WERI-Rb-1 (cell line): ENCODE data around the gene IGSF23.
"Not testable (repeated sequence)": the region's sequence is repeated elsewhere in the genome, so short reads cannot be mapped to it uniquely, and the experiment has no call there.

Experiments
- DNase-seq: peaks from one replicate; pipeline ENCODE4 v3.0.0-alpha.2; 2020
- H3K27ac ChIP-seq: fragments of 250-450 bp; sonication (Bioruptor Pico); 2 replicates; pipeline ENCODE4 v1.5.1; 2020; ENCODE audit warnings: mild to moderate bottlenecking, moderate library complexity
- H3K27me3 ChIP-seq: fragments of 250-450 bp; sonication (Bioruptor Pico); 2 replicates; pipeline ENCODE4 v1.5.1; 2021; ENCODE audit warnings: mild to moderate bottlenecking, low read depth, moderate library complexity; ENCODE audit not compliant: insufficient read depth, severe bottlenecking
- H3K36me3 ChIP-seq: fragments of 250-450 bp; sonication (Bioruptor Pico); 2 replicates; pipeline ENCODE4 v1.5.1; 2020; ENCODE audit warnings: mild to moderate bottlenecking, moderate library complexity
- H3K4me3 ChIP-seq: 2 replicates; pipeline ENCODE4 v1.5.1; 2011; ENCODE audit warnings: low read depth, mild to moderate bottlenecking, control low read depth, low read length
- H3K9me3 ChIP-seq: fragments of 250-450 bp; sonication (Bioruptor Pico); 2 replicates; pipeline ENCODE4 v1.5.1; 2021; ENCODE audit warnings: mild to moderate bottlenecking, moderate library complexity; ENCODE audit not compliant: severe bottlenecking
- TF ChIP-seq, protein P1 (sequence below): IDR thresholded peaks from 2 replicates; pipeline ENCODE4 v1.5.1; 2011; ENCODE audit warnings: low read depth, mild to moderate bottlenecking, control low read depth, inconsistent platforms, low read length

IGSF23 gene

DNA sequence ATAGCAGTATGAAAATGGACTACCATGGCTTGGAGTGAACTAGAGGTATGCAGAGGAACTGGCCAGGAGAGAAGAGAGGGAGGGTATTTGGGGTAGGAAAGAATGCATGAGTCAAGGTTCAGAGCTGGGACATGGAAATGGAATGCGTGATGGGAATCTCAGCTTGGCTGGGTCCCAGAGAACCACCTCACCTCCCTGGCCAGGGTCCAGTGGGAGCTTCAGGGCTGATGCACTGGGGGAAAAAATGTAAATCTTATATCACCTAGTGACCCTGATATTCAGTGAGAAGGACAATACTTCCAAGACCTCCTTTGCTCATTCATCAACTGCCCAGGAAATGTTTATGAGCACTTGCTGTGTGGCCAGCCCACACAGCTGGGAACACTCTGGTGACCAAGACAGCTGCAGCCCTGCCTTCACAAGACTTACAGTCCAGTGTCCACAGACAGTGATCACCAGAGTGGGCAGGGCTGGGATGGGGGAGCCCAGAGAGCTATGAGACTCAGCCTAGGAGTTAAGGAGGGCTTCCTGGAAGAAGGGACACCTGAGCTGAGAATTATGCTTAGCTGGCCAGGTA, 12.8 kb downstream of the IGSF23 start:
- Histone ChIP-seq H3K27me3 (no peaks in the 10 kb centered on the region), H3K4me3 (no peak overlapping the region), H3K27ac (no peak overlapping the region), H3K9me3 (no peaks in the 10 kb centered on the region), H3K36me3 (no peaks in the 10 kb centered on the region)
- TF ChIP-seq, protein P1, sequence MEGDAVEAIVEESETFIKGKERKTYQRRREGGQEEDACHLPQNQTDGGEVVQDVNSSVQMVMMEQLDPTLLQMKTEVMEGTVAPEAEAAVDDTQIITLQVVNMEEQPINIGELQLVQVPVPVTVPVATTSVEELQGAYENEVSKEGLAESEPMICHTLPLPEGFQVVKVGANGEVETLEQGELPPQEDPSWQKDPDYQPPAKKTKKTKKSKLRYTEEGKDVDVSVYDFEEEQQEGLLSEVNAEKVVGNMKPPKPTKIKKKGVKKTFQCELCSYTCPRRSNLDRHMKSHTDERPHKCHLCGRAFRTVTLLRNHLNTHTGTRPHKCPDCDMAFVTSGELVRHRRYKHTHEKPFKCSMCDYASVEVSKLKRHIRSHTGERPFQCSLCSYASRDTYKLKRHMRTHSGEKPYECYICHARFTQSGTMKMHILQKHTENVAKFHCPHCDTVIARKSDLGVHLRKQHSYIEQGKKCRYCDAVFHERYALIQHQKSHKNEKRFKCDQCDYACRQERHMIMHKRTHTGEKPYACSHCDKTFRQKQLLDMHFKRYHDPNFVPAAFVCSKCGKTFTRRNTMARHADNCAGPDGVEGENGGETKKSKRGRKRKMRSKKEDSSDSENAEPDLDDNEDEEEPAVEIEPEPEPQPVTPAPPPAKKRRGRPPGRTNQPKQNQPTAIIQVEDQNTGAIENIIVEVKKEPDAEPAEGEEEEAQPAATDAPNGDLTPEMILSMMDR, result no peak
- no peak for DNase-seq

- TF ChIP-seq, protein P1, result no peak
- H3K27ac ChIP-seq, result no peak overlapping the region
- H3K27me3 ChIP-seq, result no peaks in the 10 kb centered on the region
- no peak for DNase-seq
- no peaks in the 10 kb centered on the region for H3K36me3 ChIP-seq
- no peak overlapping the region for H3K4me3 ChIP-seq
- H3K9me3 ChIP-seq, result no peaks in the 10 kb centered on the region
Observed at GRCh38 chr19:44627631-44628030, 14.3 kb downstream of the IGSF23 start.

DNA sequence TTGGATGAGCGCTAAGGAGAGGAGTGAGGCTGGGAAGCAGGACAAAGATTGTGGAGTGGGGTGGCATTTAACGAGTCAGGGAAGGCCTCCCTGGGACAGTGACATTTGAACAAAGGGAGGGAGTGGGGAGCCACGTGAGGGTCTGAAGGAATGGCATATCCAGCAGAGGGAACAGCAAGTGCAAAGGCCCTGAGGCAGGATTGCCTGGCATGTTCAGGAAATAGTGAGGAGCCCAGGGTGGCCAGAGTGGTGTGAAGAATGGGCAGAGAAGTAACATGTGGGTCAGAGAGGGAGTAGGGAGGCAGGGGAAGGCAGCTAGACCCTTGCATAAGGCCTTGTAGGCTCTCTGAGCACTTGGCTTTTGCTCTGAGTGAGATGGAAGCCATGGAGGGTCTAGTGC, 15.4 kb downstream of the IGSF23 start:
- DNase-seq, result no peak
- H3K36me3 ChIP-seq, result no peaks in the 10 kb centered on the region
- no peak overlapping the region for H3K27ac ChIP-seq
- no peaks in the 10 kb centered on the region for H3K27me3 ChIP-seq
- TF ChIP-seq, protein P1, result no peak
- H3K9me3 ChIP-seq, result no peaks in the 10 kb centered on the region
- no peak overlapping the region for H3K4me3 ChIP-seq

GRCh38 chr19:44631611-44632010, 18.2 kb downstream of the IGSF23 start:
- H3K27me3 ChIP-seq, H3K4me3 ChIP-seq, H3K27ac ChIP-seq, DNase-seq, H3K9me3 ChIP-seq, H3K36me3 ChIP-seq: not testable (repeated sequence)

DNA sequence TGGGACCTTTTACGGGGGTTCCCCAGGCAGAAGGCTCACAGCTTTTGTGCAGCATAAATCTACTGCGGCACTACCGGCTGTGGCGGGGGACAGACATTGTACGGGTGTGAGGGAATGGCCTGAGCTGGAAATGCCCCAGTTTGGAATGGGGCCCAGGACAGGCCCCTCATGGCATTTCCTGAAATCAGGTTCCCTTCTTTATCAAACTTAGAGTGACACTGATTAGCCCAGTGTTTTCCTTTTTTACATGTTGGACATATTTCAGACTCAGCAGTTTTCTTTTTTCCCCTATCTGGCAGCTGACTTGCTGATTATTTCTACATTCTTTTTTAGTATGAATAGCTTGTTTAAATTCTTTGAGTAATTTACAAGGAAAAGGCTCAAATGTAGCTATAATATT, 20.7 kb downstream of the IGSF23 start:
- H3K4me3 ChIP-seq, H3K36me3 ChIP-seq, H3K9me3 ChIP-seq, DNase-seq, H3K27me3 ChIP-seq, H3K27ac ChIP-seq: not testable (repeated sequence)

DNA sequence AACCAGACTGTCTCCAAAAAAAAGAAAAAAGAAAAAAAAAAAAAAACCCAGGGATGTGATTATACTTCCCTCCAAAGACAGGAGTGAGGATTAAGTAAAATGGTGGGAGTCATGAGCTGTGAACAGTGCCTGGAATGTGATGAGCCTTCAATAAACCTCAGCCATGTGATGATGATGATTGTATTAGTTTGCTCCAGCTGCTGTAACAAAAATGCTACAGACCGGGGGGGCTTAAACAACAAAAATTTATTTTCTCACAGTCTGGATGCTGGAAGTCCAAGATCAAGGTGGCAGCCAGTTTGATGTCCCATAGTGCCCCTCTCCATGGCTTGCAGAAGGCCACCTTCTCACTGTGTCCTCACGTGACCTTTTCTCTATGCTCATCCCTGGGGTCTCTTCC, 21.4 kb downstream of the IGSF23 start:
- TF ChIP-seq, protein P1, result no peak
- DNase-seq, result no peak
- H3K27ac ChIP-seq, result no peak overlapping the region
- no peaks in the 10 kb centered on the region for H3K36me3 ChIP-seq
- H3K27me3 ChIP-seq, result no peaks in the 10 kb centered on the region
- H3K9me3 ChIP-seq, result no peaks in the 10 kb centered on the region
- H3K4me3 ChIP-seq, result no peak overlapping the region

- H3K27ac ChIP-seq, result no peak overlapping the region
- TF ChIP-seq, protein P1, result no peak
- no peak for DNase-seq
Observed at GRCh38 chr19:44635581-44636438, 22.4 kb downstream of the IGSF23 start.

More at GRCh38 chr19:44635581-44636438, 22.4 kb downstream of the IGSF23 start:
- Histone ChIP-seq H3K9me3 (no peaks in the 10 kb centered on the region), H3K4me3 (no peak overlapping the region), H3K27me3 (no peaks in the 10 kb centered on the region), H3K36me3 (no peaks in the 10 kb centered on the region)
